ENCODE measurements around the gene CFAP74. TPM values are rescaled to one million over a fixed set of nuclear protein-coding genes. Genes with fewer than 3 reads are reported as not detected.

CFAP74 gene
- total RNA-seq, 1 donor from 2014 or later = not detected

- CTCF ChIA-PET = interaction anchor here (0.6 kb wide), 1 partner anchor 139 kb away, joined by 4 read pairs; no protein-coding TSS in a partner anchor
- no peak for TF ChIP-seq CTCF (IDR thresholded peaks at IDR 0.05)
- no peak overlapping the region for H3K27ac Mint-ChIP-seq
- H3K36me3 Mint-ChIP-seq (ENCODE audit: low read depth) = no peaks in the 10 kb centered on the region
- H3K27me3 Mint-ChIP-seq = peaks cover 6% of the 10 kb centered on the region
- POLR2A ChIA-PET = no interaction called here
- ATAC-seq (ENCODE audit: low read depth) (no peak), DNase-seq (no peak)
- no peak overlapping the region for H3K4me3 Mint-ChIP-seq
- peaks cover 4% of the 10 kb centered on the region for H3K9me3 Mint-ChIP-seq
- peaks cover 6% of the 10 kb centered on the region for H3K4me1 Mint-ChIP-seq
- intact Hi-C loops (cut with micrococcal nuclease) = loop anchor here (2.0 kb wide), 1 partner anchor 195 kb away; no protein-coding TSS in a partner anchor
These were observed 57.7 kb downstream of the CFAP74 start for GRCh38 chr1:1945782-1946393.

- ATAC-seq (ENCODE audit: low read depth) (peak; percentile 94), DNase-seq (peak; percentile 63)
- intact Hi-C loops (cut with micrococcal nuclease) = loop anchor here (1.0 to 2.0 kb wide), 2 partner anchors 100 to 197 kb away; no protein-coding TSS in a partner anchor
- H3K36me3 Mint-ChIP-seq (ENCODE audit: low read depth) = no peaks in the 10 kb centered on the region
- no peaks in the 10 kb centered on the region for H3K9me3 Mint-ChIP-seq
- POLR2A ChIA-PET = no interaction called here
- TF ChIP-seq CTCF (IDR thresholded peaks at IDR 0.05) = peak; percentile 48
- peaks cover 2% of the 10 kb centered on the region for H3K27me3 Mint-ChIP-seq
- peaks cover 6% of the 10 kb centered on the region for H3K4me1 Mint-ChIP-seq
- no peak overlapping the region for H3K27ac Mint-ChIP-seq
- H3K4me3 Mint-ChIP-seq = peak overlapping the region; percentile 9
- CTCF ChIA-PET = interaction anchor here (1.5 to 2.4 kb wide), 3 partner anchors 101 to 230 kb away, joined by 3 to 18 read pairs (median 4); no protein-coding TSS in a partner anchor
These were observed 59.6 kb downstream of the CFAP74 start for GRCh38 chr1:1943834-1944570.

- Mint-ChIP-seq H3K9me3 (no peaks in the 10 kb centered on the region), H3K4me3 (peak overlapping the region; percentile 24), H3K27ac (no peak overlapping the region), H3K36me3 (ENCODE audit: low read depth) (no peaks in the 10 kb centered on the region), H3K27me3 (no peaks in the 10 kb centered on the region), H3K4me1 (peaks cover 6% of the 10 kb centered on the region)
- ATAC-seq (ENCODE audit: low read depth) (no peak), DNase-seq (no peak)
- ChIA-PET POLR2A (no interaction called here), CTCF (interaction anchor here (1.8 to 2.4 kb wide), 2 partner anchors 102 to 231 kb away, joined by 4 to 18 read pairs; no protein-coding TSS in a partner anchor)
- no peak for TF ChIP-seq CTCF (IDR thresholded peaks at IDR 0.05)
- intact Hi-C loops (cut with micrococcal nuclease) = no loop called here
These were observed 60.6 kb downstream of the CFAP74 start for GRCh38 chr1:1942753-1943656.

- H3K4me1 Mint-ChIP-seq = peaks cover 6% of the 10 kb centered on the region
- CTCF ChIA-PET = interaction anchor here (0.5 to 1.8 kb wide), 3 partner anchors 8 to 103 kb away, joined by 3 to 7 read pairs (median 6); no protein-coding TSS in a partner anchor
- DNase-seq = no peak
These were observed 61.5 kb downstream of the CFAP74 start for GRCh38 chr1:1941868-1942752.

More at GRCh38 chr1:1941868-1942752, 61.5 kb downstream of the CFAP74 start:
- POLR2A ChIA-PET = no interaction called here
- no peak for ATAC-seq (ENCODE audit: low read depth)
- H3K27me3 Mint-ChIP-seq = no peaks in the 10 kb centered on the region
- intact Hi-C loops (cut with micrococcal nuclease) = no loop called here
- no peaks in the 10 kb centered on the region for H3K36me3 Mint-ChIP-seq (ENCODE audit: low read depth)
- TF ChIP-seq CTCF (IDR thresholded peaks at IDR 0.05) = no peak
- H3K9me3 Mint-ChIP-seq = no peaks in the 10 kb centered on the region
- H3K4me3 Mint-ChIP-seq = no peak overlapping the region
- H3K27ac Mint-ChIP-seq = no peak overlapping the region

Measured in activated B cell treated with CpG ODN at 0.5 μM for 24 hours (primary cell).